Keratinocyte (primary cell): ENCODE results near the gene RNPEP.

Source experiments
- EZH2 ChIP-seq: IDR thresholded peaks from one replicate; pipeline ENCODE4 v1.6.1; 2012; ENCODE audit warnings: inconsistent platforms, mild to moderate bottlenecking, low read length, moderate library complexity
- TF ChIP-seq, protein P1 (sequence below), 3 experiments: IDR thresholded peaks in 1 of 3; conservative IDR thresholded peaks in 1 of 3; optimal IDR thresholded peaks in 1 of 3; 2 replicates in 2 of 3; 3 replicates in 1 of 3; pipeline versions ENCODE3 to v1.5.1; 2011; ENCODE audit warnings: low read length in 3 of 3, mild to moderate bottlenecking in 3 of 3, moderate library complexity in 2 of 3, control low read depth in 1 of 3, inconsistent platforms in 1 of 3; ENCODE audit not compliant: insufficient read depth in 2 of 3; ENCODE audit errors: extremely low read depth in 1 of 3

DNA sequence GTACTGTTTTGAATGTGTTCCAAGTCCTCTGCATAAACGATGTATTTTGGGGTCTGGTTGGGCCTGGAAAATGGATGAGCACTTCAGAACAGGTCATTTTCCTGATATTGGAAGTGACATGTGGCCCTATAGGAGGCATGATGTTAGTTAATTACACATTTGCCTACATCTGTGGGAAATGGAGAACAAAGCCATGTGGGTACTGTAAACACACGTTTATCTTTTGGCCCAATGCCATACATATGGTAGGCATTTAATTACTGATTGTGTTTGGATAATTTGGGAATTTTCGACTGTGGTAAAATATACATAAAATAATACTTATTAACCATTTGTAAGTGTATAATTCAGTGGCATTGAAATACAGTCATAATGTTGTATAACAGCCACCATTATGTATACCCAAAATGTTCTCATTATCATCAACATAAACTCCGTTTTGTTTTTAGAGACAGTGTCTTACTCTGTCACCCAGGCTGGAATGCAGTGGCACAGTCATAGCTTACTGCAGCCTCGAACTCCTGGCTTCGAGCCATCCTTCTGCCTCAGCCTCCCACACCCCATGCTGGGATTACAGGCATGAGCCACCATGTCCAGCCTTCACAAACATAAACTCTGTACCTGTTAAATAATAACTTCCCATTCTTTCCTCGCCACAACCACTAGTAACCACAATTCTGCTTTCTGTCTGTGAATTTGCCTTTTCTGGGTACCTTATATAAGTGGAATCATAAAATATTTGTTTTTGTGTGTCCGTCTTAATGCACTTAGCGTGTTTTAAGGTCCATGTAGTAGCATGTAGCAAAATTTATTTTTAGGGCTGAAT, 11.9 kb upstream of the RNPEP start:
- TF ChIP-seq, protein P1, sequence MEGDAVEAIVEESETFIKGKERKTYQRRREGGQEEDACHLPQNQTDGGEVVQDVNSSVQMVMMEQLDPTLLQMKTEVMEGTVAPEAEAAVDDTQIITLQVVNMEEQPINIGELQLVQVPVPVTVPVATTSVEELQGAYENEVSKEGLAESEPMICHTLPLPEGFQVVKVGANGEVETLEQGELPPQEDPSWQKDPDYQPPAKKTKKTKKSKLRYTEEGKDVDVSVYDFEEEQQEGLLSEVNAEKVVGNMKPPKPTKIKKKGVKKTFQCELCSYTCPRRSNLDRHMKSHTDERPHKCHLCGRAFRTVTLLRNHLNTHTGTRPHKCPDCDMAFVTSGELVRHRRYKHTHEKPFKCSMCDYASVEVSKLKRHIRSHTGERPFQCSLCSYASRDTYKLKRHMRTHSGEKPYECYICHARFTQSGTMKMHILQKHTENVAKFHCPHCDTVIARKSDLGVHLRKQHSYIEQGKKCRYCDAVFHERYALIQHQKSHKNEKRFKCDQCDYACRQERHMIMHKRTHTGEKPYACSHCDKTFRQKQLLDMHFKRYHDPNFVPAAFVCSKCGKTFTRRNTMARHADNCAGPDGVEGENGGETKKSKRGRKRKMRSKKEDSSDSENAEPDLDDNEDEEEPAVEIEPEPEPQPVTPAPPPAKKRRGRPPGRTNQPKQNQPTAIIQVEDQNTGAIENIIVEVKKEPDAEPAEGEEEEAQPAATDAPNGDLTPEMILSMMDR (optimal IDR thresholded peaks at IDR 0.05 in 1 of 3, IDR thresholded peaks at IDR 0.05 in 1 of 3, conservative IDR thresholded peaks at IDR 0.05 in 1 of 3; ENCODE audit: extremely low read depth in 1 of 3, insufficient read depth in 2 of 3, low read length in 3 of 3): no peak
- TF ChIP-seq EZH2: no peak
